Right renal cortex interstitium (tissue), 3 donors: ENCODE data around the gene GPRASP2. TPM values are rescaled to one million over a fixed set of nuclear protein-coding genes. Genes with fewer than 3 reads are reported as not detected.
"Not testable (repeated sequence)": the region's sequence is repeated elsewhere in the genome, so short reads cannot be mapped to it uniquely, and the experiment has no call there.

Experiments used
- DNase-seq, 3 donors: peaks; one replicate each; pipeline ENCODE4 v3.0.0-alpha.2; 2013; ENCODE audit warnings: low read depth in 3 of 3, low spot score in 2 of 3
- polyA plus RNA-seq, 3 donors: library from polyadenylated mRNA; unstranded; fragments of 120-200 nt; gene quantifications; one replicate each; pipeline ENCODE4 v1.2.1, GENCODE V29; 2013; ENCODE audit not compliant: insufficient read length in 3 of 3

GPRASP2 gene
- polyA plus RNA-seq: 10 to 100 TPM; 38.5 to 44.3 (median 38.6) TPM

GRCh38 chrX:102712216-102712966 lies at the start of gene GPRASP2:
GPRASP2 (plus strand) TSS chrX:102712448; CDS start chrX:102714870, 2,422 bp downstream.
- peak in 1 of 3 donors; percentile 39 for DNase-seq

- not testable (repeated sequence) for DNase-seq
These were observed 48.4 kb upstream of the GPRASP2 start for GRCh38 chrX:102663820-102664219.

- DNase-seq: not testable (repeated sequence)
These were observed 45.2 kb upstream of the GPRASP2 start for GRCh38 chrX:102667034-102667433.

GRCh38 chrX:102669526-102669925 lies 42.7 kb upstream of the GPRASP2 start:
- DNase-seq: no peak

GRCh38 chrX:102672856-102673255 lies 39.4 kb upstream of the GPRASP2 start:
- no peak for DNase-seq

GRCh38 chrX:102677479-102677878 lies 34.8 kb upstream of the GPRASP2 start:
- DNase-seq: not testable (repeated sequence)

- no peak for DNase-seq
These were observed 27.3 kb upstream of the GPRASP2 start for GRCh38 chrX:102684772-102685520.

- no peak for DNase-seq
These were observed 17.5 kb upstream of the GPRASP2 start for GRCh38 chrX:102694749-102695148.

- no peak for DNase-seq
These were observed 15.9 kb upstream of the GPRASP2 start for GRCh38 chrX:102696306-102696705.

- DNase-seq: no peak
These were observed 14.8 kb upstream of the GPRASP2 start for GRCh38 chrX:102697494-102697893.

- DNase-seq: no peak
These were observed 3.3 kb upstream of the GPRASP2 start for GRCh38 chrX:102708900-102709299.

- DNase-seq: no peak
These were observed 404 bp upstream of the GPRASP2 start for GRCh38 chrX:102711872-102712215.

- peak in 2 of 3 donors; percentile 29 to 50 for DNase-seq
These were observed 855 bp downstream of the GPRASP2 start for GRCh38 chrX:102712981-102713625.

- no peak for DNase-seq
These were observed 2.7 kb downstream of the GPRASP2 start for GRCh38 chrX:102714994-102715393.

GRCh38 chrX:102715967-102716366 lies 3.7 kb downstream of the GPRASP2 start:
- no peak for DNase-seq

GRCh38 chrX:102720237-102721168 lies 8.3 kb downstream of the GPRASP2 start, which contains the start of gene GPRASP3:
GPRASP3 (plus strand) TSS chrX:102720743; CDS start chrX:102748996, 28,253 bp downstream.
- no peak for DNase-seq

GRCh38 chrX:102721169-102721506 lies 8.9 kb downstream of the GPRASP2 start:
- not testable (repeated sequence) for DNase-seq

- DNase-seq: no peak
These were observed 11.2 kb downstream of the GPRASP2 start for GRCh38 chrX:102723456-102723855.

- DNase-seq: no peak
These were observed 15.5 kb downstream of the GPRASP2 start for GRCh38 chrX:102727761-102728160.

GRCh38 chrX:102728646-102729045 lies 16.4 kb downstream of the GPRASP2 start:
- DNase-seq: no peak
